HPDE6-E6E7 (cell line): Measurements from ENCODE around the gene MANBA.

Experiments used
- DNase-seq: peaks from one replicate; pipeline ENCODE4 v3.0.0; 2011; ENCODE audit warnings: missing footprints; ENCODE audit errors: extremely low spot score

Gene MANBA

GRCh38 chr4:102678695-102679335 lies 82.0 kb downstream of the MANBA start:
- DNase-seq, result no peak

- no peak for DNase-seq
Measured at GRCh38 chr4:102678107-102678506, 82.7 kb downstream of the MANBA start.

- no peak for DNase-seq
Measured at GRCh38 chr4:102675141-102675540, 85.6 kb downstream of the MANBA start.

GRCh38 chr4:102667001-102667400 lies 93.8 kb downstream of the MANBA start:
- no peak for DNase-seq

- DNase-seq, result peak; percentile 74
Measured at GRCh38 chr4:102665527-102665926, 95.2 kb downstream of the MANBA start.

- DNase-seq, result peak; percentile 15
Measured at GRCh38 chr4:102663073-102663472, 97.7 kb downstream of the MANBA start.

- DNase-seq, result no peak
Measured at GRCh38 chr4:102657206-102657605, 103.6 kb downstream of the MANBA start.

- DNase-seq, result no peak
Measured at GRCh38 chr4:102647117-102647516, 113.7 kb downstream of the MANBA start.

GRCh38 chr4:102642631-102643298 lies 118.0 kb downstream of the MANBA start:
- DNase-seq, result no peak

GRCh38 chr4:102641793-102642192 lies 119.0 kb downstream of the MANBA start:
- no peak for DNase-seq

- DNase-seq, result no peak
Measured at GRCh38 chr4:102640669-102641068, 120.1 kb downstream of the MANBA start.

- DNase-seq, result no peak
Measured at GRCh38 chr4:102639598-102639997, 121.2 kb downstream of the MANBA start.

- no peak for DNase-seq
Measured at GRCh38 chr4:102638621-102639020, 122.1 kb downstream of the MANBA start.

GRCh38 chr4:102637391-102637790 lies 123.4 kb downstream of the MANBA start:
- no peak for DNase-seq

GRCh38 chr4:102633100-102633499 lies 127.7 kb downstream of the MANBA start:
- DNase-seq, result no peak

GRCh38 chr4:102632241-102633065 lies 128.3 kb downstream of the MANBA start:
- DNase-seq, result no peak

GRCh38 chr4:102631616-102632015 lies 129.2 kb downstream of the MANBA start:
- no peak for DNase-seq

- no peak for DNase-seq
Measured at GRCh38 chr4:102629673-102630072, 131.1 kb downstream of the MANBA start.

- DNase-seq, result peak; percentile 87
Measured at GRCh38 chr4:102627831-102628523, 132.8 kb downstream of the MANBA start.

GRCh38 chr4:102625232-102625930 lies 135.4 kb downstream of the MANBA start:
- DNase-seq, result no peak

- DNase-seq, result no peak
Measured at GRCh38 chr4:102624505-102624904, 136.3 kb downstream of the MANBA start.
